ENCODE data around the gene SLC46A2. TPM values are rescaled to one million over a fixed set of nuclear protein-coding genes. Genes with fewer than 3 reads are reported as not detected.

SLC46A2 gene
- polyA plus RNA-seq, 4 donors, result 0.10 to 0.40 (median 0.20) TPM

- no peak for DNase-seq (ENCODE audit: low read depth in 4 of 4, low spot score in 3 of 4)
Measured at GRCh38 chr9:112833081-112833480, 57.6 kb downstream of the SLC46A2 start.

DNA sequence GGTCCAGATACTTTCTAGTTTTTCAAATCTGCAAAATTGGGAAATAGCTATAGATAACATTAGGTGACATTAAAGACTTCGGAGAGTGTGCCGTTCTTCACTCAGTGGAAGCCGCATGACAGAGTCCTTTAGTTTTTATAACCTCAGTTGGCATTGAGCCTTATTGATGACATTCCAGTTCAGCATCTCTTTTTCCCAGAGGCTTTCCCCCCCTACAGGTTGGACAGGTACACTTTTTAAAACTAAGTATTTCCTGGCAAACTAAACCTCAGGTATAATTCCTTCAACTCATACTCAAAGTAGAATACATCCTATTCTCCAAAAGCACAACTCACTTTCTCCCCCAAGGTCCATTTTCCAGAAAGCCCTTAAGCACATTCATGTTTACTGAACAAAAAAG lies 58.7 kb downstream of the SLC46A2 start:
- DNase-seq (ENCODE audit: low read depth in 4 of 4, low spot score in 3 of 4), result no peak

DNA sequence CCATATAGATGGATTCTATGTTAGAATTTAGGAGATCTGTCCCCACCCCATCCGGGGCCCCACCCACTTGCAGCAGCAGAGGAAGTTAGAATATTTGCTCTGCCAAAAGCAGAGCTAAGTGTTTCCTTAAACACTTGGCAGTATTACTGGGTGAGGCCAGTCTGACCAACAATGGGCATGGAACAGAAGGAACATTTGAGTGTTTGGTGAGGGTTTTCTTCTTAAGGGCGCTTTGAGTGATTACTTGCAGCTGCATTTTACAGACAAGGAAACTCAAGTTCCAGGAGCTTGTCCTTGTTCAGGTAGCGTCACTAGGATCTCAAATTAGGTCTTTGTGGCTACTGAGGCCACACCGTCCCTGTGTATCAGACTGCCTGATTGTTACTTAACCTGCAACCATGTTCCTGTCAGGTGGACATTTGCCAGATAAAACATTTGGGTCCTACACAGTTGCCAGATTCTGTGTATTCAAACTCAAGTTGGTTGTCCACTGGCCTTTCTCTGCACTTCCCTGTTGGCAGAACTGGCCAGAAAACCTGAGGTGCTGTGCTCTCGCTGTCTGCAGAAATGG lies 59.3 kb downstream of the SLC46A2 start:
- no peak for DNase-seq (ENCODE audit: low read depth in 4 of 4, low spot score in 3 of 4)

Other genes starting within 250 kb of the SLC46A2 start
- 10 to 100 TPM; 28.0 to 39.1 (median 37.7) TPM for gene INIP, start 172.8 kb downstream of the SLC46A2 start, polyA plus RNA-seq (ENCODE audit: insufficient read length in 4 of 4)
- 10 to 100 TPM; 18.0 to 23.0 (median 20.3) TPM for gene SNX30, start 140.1 kb downstream of the SLC46A2 start, polyA plus RNA-seq (ENCODE audit: insufficient read length in 4 of 4)
- 10 to 100 TPM in 2 of 4 donors, 1 to 10 TPM in 2; 8.1 to 13.0 (median 10.2) TPM for gene ZNF883, start 121.3 kb upstream of the SLC46A2 start, polyA plus RNA-seq (ENCODE audit: insufficient read length in 4 of 4)
- gene ZFP37, start 165.8 kb upstream of the SLC46A2 start, polyA plus RNA-seq (ENCODE audit: insufficient read length in 4 of 4), result 10 to 100 TPM in 3 of 4 donors, 1 to 10 TPM in 1; 9.3 to 15.5 (median 13.8) TPM

Data from right renal pelvis (tissue), 4 donors.